HEK293 (cell line): Measurements from ENCODE around the gene MATCAP1.

Experiments used
- CTCF ChIP-seq: fragments of 450-650 bp; formaldehyde crosslinking; IDR thresholded peaks from 2 replicates; pipeline ENCODE4 v1.5.1; 2016; ENCODE audit warnings: missing biosample characterization, missing genetic modification characterization
- PBX3 ChIP-seq: sonication (generic); formaldehyde crosslinking; IDR thresholded peaks from 2 replicates; pipeline ENCODE4 v1.8.1; 2022; ENCODE audit warnings: mild to moderate bottlenecking, moderate library complexity, missing genetic modification reagents
- SP2 ChIP-seq: fragments of 450-650 bp; formaldehyde crosslinking; IDR thresholded peaks from 2 replicates; pipeline ENCODE4 v1.5.1; 2016; ENCODE audit warnings: missing biosample characterization, missing genetic modification characterization
- TSHZ1 ChIP-seq: fragments of 450-650 bp; formaldehyde crosslinking; IDR thresholded peaks from 2 replicates; pipeline ENCODE4 v1.5.1; 2016; ENCODE audit warnings: missing biosample characterization, missing genetic modification characterization, borderline replicate concordance
- ZFP37 ChIP-seq: fragments of 450-650 bp; formaldehyde crosslinking; IDR thresholded peaks from 2 replicates; pipeline ENCODE4 v1.5.1; 2016; ENCODE audit warnings: missing biosample characterization, missing genetic modification characterization
- ZFP41 ChIP-seq: fragments of 450-650 bp; formaldehyde crosslinking; IDR thresholded peaks from 2 replicates; pipeline ENCODE4 v1.5.1; 2016; ENCODE audit warnings: missing biosample characterization, missing genetic modification characterization, borderline replicate concordance
- ZNF704 ChIP-seq: fragments of 450-650 bp; formaldehyde crosslinking; IDR thresholded peaks from 2 replicates; pipeline ENCODE4 v1.5.1; 2016; ENCODE audit warnings: missing biosample characterization, missing genetic modification characterization
- ZNF792 ChIP-seq: fragments of 450-650 bp; formaldehyde crosslinking; IDR thresholded peaks from 2 replicates; pipeline ENCODE4 v1.5.1; 2016; ENCODE audit warnings: missing biosample characterization, missing genetic modification characterization

- no peak for TF ChIP-seq ZFP41 (tag by site-specific recombination)
- no peak for TF ChIP-seq ZFP37 (tag by site-specific recombination)
- no peak for TF ChIP-seq ZNF792 (tag by site-specific recombination)
- no peak for TF ChIP-seq TSHZ1 (tag by site-specific recombination)
- no peak for TF ChIP-seq CTCF (tag by site-specific recombination)
- no peak for TF ChIP-seq PBX3 (CRISPR knock-in tag)
- no peak for TF ChIP-seq SP2 (tag by site-specific recombination)
- TF ChIP-seq ZNF704 (tag by site-specific recombination) = no peak
Measured at GRCh38 chr16:67154578-67155294, 29.0 kb downstream of the MATCAP1 start.
